ENCODE data around the gene PIK3CB.
"Not testable (repeated sequence)": the region's sequence is repeated elsewhere in the genome, so short reads cannot be mapped to it uniquely, and the experiment has no call there.

Gene PIK3CB

DNA sequence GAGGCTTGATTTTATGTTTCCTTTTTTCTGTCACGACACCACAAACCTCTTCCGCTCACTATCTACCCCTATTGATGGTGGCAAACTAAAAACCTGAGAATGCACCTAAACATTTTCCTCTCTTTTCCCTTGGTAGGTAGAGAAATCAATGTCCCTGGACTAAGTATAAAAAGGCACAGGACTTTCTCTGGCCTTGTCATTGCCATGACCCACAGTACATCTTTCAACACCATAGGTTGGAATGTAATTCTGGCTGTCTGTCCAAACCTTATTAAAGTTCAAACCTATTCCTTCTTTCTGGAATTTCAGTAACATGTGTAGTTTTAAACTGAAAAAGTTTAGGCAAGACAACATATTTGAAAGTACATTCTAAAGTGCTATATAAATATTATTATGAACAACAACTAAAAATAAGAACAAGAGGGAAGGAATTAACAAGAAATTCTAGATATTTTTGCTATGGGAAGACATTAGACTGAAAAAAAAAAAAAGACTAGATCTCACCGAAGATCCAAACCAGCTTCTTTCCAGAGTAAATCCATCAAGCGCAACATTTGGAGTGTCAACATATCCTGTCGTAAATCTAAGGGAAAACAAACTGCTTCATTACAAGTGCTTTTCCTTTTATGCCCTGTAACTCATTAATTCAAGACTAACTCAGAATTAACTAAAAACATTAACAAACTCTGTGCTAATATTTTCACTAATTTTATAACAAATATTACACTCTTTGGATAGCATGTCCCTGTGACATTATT is 153.1 kb downstream of the PIK3CB start:
- DNase-seq (ENCODE audit: low read depth in 2 of 2): no peak

DNA sequence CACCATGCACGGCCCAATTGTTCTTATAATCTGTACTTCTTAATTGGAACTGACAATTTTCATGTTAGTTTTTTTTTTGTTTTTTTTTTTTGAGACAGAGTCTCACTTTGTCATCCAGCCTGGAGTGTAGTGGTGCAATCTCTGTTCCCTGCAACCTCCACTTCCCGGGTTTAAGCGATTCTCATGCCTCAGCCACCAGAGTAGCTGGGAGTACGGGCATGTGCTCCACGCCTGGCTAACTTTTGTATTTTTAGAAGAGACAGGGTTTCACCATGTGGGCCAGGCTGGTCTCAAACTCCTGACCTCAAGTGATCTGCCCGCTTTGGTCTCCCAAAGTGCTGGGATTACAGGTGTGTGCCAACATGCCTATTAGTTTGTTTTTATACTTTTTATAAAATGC is 153.8 kb downstream of the PIK3CB start:
- not testable (repeated sequence) for DNase-seq (ENCODE audit: low read depth in 2 of 2)

DNA sequence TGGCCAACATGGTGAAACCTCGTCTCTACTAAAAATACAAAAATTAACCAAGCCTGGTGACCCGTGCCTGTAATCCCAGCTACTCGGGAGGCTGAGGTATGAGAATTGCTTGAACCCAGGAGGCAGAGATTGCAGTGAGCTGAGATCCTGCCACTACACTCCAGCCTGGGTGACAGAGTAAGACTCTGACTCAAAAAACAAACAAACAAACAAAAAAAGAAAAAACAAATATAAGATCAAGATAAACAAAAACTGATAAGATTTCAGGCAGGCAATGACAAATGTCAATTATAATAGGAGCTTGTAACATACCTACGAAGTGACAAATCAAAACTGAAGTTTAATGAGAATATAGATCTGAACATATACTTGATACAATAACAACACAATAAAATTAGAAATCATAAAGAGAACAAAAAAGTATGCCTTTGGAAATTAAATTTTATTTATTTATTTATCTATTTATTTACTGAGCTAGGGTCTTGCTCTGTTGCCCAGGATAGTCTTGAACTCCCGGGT is 155.8 kb downstream of the PIK3CB start:
- DNase-seq (ENCODE audit: low read depth in 2 of 2): no peak

DNA sequence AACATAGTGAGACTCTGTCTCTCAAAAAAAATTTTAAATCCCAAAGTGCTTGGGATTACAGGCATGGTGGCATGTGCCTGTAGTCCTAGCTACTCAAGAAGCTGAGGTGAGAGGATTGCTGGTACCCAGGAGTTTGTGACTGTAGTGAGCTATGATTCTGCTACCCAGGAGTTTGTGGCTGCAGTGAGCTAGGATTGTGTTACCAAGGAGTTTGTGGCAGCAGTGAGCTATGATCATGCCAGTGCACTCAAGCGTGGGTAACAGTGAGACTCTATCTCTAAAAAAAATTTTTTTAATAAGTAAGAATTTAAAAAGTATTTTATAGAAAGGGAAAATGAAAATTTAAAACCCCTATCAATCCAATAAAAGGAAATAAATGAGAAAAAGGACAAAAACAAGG is 156.6 kb downstream of the PIK3CB start:
- DNase-seq (ENCODE audit: low read depth in 2 of 2): no peak

DNA sequence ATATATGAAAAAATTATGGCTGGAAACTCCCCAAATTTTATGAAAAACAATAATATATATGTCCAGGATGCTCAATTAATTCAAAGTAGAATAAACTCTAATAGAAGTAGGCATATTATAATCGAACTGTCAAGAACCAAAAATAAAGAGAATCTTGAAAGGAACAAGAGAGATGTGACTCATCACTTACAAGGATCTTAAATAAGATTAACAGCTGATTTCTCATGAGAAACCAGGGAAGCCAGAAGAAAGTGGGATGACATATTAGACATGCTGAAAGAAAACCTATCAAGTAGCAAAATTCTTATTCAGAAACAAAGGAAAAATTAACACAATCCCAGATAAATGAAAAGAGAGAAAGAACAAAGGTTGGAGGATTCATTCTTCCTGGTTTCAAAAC is 159.3 kb downstream of the PIK3CB start:
- DNase-seq (ENCODE audit: low read depth in 2 of 2): no peak

DNA sequence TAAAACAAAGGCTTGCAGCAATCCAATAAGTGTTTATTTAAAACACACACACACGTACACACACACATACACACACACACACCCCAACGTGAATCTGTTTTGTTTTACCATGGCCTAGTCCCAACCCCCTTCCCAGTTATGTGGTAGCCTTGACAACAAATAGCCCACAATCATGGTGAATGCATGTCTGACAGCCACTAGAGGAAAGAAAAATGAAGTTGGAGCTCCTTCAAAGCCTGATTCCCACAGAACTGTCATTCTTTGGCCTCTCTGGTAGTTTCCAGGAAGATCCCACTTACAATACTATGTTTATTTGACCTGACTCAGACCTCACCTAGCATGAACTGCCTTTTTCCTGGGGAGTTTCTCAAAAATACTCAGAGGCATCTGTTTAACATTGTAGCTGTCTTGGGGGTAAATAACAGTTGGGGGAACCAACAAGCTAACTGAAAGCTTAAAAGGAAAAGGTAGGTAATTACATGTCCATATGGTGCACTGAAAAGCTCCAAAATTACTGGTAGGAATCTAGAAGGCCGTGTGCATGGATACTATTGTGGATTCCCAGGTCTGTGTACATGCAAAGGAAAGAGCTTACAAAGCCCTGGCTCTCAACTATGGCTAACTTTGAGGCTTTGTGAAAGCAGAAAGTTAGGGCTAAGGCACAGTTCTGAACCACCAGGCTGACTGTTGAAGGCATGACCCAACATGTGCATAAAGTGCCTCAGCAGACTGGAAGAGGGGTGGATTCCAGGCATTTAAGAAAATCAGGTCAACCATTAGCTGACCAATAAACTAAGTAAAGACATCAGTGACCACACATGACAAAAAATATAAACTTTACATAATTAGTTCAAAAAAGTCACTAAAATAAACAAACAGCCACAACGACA is 160.8 kb downstream of the PIK3CB start:
- DNase-seq (ENCODE audit: low read depth in 2 of 2): no peak

DNA sequence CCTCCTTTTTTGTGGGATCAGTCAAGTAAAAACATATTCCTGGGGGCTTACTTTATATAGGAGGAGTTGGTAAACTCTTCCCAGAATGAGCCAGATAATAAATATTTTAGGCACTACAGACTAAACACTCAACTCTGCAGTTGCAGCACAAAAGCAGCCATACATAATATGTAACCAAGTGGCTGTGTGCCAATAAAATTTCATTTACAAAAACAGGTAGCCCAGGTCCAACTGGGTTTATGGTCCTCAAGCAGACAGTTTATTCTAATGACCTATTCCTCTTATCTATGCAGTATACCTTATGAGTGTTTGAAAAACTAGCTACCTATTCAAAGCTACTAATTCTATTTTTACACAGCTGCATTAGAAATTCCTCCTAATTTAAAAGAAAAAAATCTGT is 164.3 kb downstream of the PIK3CB start:
- DNase-seq (ENCODE audit: low read depth in 2 of 2): no peak

DNA sequence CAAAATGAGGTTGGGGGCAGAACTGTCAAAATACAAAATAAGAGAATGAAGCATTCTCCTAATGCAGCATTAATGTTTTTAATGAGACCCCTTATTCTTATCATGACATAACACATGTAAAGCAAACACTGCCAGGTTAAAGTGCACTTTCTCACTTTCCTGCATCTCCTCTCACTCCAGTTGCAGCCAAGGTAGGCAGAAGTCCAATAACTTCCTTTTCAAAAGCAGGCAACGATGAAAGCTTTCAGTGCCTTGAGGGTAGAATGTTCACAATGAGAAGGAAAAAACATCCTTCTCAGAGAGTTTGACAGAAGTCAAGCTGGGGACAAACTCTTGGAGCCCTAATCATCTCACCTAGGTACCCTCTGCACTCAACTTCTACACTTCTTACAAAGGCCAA is 166.6 kb downstream of the PIK3CB start:
- DNase-seq (ENCODE audit: low read depth in 2 of 2): no peak

DNA sequence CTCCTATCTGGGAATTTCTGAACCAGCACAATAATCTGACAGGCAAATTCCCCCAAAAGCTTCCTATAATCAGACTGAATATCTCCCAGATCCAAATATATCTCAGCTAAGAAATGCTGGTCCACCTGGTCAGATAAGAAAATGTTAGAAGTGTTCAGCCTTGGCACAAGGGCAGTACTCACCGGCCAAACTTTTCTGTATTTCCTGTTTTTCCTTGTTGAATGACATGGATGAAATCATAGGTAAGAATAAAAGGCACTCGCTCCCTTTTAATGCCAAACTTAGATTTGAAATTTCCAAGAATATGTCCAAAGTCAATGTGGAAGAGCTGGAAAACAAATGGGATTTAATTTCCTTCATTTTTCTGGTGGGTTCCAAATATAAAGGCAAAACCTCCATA is 177.2 kb downstream of the PIK3CB start:
- no peak for DNase-seq (ENCODE audit: low read depth in 2 of 2)

DNA sequence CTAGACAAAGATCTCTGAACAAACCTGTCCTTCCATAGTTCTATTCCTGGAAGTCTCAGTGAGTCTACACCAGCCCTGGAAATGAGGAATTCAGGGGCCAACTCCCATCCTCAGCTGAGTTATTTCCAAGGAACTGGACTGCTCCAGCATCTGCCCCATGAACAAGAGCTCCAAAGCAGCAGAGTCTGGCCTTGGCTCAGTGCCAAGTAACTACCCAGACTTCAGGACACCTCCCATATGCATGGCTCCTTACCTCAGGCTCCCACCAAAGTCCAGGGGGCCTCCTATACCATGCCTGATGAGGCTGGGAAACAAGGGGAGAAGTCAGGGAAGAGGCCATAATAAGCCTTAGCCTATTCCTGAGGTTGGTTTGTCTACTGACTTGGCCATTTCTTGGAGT is 181.2 kb downstream of the PIK3CB start:
- no peak for DNase-seq (ENCODE audit: low read depth in 2 of 2)

DNA sequence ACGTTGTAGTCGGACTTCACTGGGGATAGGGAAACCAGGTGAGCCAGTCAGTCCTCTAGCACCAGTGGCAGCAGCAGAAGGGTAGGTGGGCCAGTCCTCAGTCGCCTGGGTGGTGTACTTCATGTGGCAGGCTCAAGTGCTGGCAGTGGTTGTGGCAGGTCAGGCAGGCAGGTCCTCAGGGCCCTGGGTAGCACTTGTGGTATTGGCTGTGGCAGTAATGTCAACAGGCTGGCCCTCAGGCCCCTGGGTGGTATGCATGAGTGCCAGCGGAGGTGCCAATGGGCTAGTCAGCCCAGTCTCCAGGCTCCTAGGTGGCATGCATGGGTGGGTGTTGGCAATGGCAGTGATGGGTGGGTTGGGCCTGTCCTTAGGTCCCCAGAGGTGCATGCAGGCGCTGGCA is 185.6 kb downstream of the PIK3CB start:
- no peak for DNase-seq (ENCODE audit: low read depth in 2 of 2)

DNA sequence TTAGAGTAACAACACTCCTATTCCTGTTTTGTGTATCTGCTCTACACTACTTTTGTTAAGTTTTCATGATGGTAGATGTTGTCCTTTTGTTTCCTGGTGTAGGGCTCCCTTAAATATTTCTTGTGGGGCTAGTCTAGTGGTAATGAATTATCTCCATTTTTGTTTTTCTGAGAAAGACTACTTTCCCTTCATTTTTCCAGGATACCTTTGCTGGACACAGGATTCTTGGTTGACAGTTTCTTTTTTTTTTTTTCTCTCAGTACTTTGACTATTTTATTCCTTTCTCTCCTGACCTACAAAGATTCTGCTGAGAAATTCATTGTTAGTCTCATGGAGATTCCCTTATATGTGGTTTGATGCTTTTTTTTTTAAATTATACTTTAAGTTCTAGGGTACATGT is 188.2 kb downstream of the PIK3CB start:
- DNase-seq (ENCODE audit: low read depth in 2 of 2): no peak

DNA sequence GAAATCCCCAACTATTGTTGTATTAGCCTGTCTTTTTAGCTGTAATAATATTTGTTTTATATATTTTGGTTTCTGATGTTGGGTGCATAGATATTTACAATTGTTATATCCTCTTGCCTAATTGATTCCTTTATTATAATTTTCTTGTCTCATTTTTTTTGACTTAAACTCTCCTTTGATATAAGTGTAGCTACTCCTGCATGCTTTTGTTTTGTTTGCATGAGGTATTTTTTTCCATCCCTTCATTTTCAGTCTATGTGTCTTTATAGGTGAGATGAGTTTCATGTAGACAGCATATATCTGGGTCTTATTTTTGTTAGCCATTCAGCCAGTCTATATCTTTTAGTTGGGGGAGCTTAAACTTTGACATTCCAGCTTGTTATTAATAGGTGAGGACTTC is 188.7 kb downstream of the PIK3CB start:
- DNase-seq (ENCODE audit: low read depth in 2 of 2): no peak

DNA sequence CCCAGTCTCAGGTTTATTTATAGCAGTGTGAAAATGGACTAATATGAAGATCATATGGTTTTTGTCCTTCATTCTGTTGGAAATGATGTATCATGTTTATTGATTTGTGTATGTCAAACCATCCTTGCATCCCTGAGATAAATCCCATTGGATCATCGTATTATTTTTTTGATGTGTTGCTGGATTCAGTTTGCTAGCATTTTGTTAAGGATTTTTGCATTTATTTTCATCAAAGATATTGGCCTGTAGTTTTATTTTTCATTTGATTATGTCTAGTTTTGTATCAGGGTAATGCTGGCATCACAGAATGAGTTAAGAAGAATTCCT is 191.8 kb downstream of the PIK3CB start:
- no peak for DNase-seq (ENCODE audit: low read depth in 2 of 2)

DNA sequence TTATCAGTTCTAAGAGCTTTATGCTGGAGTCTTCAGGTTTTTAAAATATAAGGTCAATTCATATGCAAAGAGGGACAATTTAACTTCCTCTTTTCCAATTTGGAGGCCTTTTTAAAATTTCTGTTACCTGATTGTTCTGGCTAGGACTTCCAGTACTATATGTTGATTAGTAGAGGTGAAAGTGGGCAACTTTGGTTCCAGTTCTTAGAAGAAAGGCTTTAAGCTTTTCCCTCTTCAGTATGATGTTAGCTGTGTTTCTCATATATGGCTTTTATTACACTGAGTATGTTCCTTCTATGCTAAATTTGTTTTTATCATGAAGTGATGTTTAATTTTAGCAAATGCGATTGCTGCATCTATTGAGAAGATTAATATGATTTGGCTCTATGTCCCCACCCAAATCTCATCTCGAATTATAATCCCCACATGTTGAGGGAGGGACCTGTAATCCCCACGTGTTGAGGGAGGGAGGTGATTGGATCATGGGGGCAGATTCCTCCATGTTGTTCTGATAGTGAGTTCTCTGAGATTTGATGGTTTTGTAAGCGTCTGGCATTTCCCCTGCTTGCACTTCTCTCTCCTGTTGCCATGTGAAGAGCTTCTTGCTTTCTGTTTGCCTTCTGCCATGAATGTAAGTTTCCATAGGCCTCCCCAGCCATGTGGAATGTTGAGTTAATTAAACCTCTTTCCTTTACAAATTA is 192.4 kb downstream of the PIK3CB start:
- no peak for DNase-seq (ENCODE audit: low read depth in 2 of 2)

DNA sequence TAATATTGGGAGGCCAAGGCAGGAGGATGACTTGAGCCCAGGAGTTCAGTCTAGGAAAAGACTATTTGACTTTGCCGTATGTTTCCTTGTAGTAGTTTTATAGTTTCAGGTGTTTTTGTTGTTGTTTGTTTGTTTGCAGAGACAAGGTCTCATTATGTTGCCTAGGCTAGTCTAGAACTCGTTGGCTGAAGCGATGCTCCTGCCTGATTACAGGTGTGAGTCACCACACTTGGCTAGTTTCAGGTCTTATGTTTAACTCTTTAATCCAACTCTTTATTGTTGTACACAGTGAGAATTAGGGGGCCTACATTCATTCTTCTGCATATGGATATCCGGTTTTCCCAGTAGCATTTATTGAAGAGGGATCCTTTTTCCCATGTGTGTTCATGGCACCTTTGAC is 194.2 kb downstream of the PIK3CB start:
- no peak for DNase-seq (ENCODE audit: low read depth in 2 of 2)

DNA sequence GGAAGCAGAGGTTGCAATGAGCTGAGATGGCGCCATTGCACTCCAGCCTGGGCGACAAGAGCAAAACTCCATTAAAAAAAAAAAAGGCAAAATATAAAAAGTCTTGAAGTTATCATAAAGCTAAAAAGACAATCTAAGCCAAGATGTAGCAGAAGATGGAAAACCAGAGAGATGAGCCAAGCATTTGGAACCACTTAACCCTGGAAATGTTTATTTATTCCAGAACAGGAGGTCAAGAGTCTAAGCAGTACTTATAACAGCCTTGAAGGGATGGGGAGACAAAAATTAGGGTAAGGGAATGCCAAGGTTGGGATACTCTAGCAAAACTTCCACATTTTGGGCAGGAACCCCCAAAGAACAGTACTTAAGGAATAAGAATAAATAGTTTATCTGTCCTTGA is 196.1 kb downstream of the PIK3CB start:
- DNase-seq (ENCODE audit: low read depth in 2 of 2): no peak

DNA sequence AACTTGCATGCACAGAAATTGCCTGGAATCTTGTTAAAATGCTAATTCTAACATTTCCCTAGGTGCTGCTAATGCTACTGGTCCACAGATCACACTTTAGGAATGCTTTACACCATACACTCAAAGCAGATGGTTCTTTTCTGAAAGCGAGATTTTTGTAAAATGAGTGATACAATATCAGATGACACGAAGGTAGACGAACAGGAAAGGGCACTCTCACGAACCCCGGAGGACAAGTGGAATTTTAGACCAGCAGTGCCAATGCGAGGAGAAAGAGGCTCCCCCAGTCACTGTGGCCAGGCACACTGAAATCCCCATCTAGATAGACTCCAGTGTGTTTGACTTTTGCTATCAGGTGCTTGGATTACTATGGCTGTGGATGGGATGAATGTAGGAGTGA is 205.2 kb downstream of the PIK3CB start:
- DNase-seq (ENCODE audit: low read depth in 2 of 2): no peak

DNA sequence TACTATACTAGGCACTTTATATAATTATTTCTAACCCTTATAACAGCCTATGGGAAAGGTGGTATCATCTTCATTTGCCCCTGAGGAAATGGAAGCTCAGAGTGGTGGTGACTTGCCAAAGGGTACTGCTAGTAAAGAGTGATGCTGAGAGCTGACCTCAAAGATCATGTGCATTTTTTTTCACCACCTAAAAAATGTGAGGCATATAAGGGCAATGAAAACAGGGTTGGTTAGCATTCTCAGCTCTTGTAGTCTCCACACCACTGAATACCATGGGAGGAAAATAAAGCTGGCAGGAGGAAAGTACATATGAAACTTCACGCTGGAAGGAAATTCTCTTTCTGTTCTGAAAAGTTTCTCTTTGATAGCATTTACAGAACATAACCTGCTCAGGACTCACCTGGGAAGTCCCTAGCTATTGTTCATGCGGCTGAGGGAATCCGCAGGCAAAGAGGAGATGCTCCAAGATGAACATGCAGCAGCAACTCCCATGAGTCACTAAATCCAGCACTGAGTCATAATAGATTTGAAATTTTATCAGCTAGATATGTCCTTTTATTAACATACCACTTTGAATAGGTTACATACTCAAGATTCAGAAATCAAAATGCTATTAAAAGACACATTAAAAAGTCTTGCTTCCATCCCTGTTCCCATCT is 208.9 kb downstream of the PIK3CB start:
- DNase-seq (ENCODE audit: low read depth in 2 of 2): no peak

DNA sequence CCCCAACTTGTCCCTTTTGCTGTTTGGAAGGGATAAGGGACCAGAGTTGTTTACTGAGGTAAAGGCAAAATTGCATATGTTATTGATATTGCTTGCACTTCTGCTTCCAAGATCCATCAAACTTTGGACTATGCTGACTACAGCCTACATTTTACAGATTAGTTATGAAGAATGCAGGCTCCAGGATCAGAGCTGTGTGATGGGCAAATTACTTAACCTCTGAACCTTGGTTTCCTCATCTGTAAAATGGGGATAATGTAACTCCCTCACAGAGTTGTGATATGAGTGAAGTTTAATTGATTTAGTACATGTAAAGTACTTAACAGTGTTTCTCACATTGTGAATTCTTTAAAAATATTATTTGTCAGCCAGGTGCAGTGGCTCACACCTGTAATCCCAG is 210.2 kb downstream of the PIK3CB start:
- no peak for DNase-seq (ENCODE audit: low read depth in 2 of 2)

DNA sequence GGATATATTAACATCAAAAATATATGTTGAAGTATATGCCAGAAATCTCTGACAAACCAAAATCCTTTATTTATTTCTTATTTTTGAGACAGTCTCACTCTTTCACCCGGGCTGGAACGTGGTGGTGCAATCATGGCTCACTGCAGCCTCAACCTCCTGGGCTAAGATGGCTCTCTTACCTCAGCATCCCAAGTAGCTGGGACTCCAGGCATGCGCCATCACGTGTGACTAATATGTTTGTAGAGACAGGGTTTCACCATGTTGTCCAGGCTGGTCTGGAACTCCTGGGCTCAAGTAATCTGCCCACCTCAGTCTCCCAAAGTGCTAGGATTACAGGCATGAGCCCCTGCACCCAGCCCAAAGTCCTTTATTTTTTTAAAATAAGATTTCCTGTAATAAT is 214.3 kb downstream of the PIK3CB start:
- DNase-seq (ENCODE audit: low read depth in 2 of 2): no peak

DNA sequence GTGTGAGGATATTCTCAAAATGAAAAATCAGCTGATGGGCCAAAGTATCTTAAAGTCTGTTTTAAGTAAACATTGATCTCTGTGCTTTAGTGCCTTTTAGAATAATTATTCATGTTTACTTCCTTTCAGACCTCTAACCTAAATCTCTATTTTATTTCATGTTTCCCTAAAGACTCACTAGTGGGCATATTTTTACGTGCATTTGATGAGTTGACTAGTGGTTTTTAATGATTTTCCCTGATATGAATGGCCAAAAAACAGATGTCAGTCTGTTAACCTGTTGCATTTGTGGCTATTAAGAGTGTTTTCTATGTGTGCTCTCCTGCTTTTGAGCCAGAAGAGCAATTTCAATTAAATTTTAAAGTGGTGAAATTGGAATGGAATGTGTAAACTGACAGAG is 219.3 kb downstream of the PIK3CB start:
- DNase-seq (ENCODE audit: low read depth in 2 of 2): no peak

All from stimulated activated CD4-positive, alpha-beta T cell treated with anti-CD3 and anti-CD28 coated beads, Interleukin-15, amount 100 ng/mL, for 48 hours (primary cell).